ENCODE measurements around the gene SPPL2B. TPM values are rescaled to one million over a fixed set of nuclear protein-coding genes. Genes with fewer than 3 reads are reported as not detected.

The SPPL2B gene
- polyA plus RNA-seq, 1 donor = 45.2 TPM

- no peak for DNase-seq (ENCODE audit: low read depth)
Measured at GRCh38 chr19:2300533-2300932, 28.0 kb upstream of the SPPL2B start.

GRCh38 chr19:2302319-2303210 lies 25.9 kb upstream of the SPPL2B start:
- no peak for DNase-seq (ENCODE audit: low read depth)

- no peak for DNase-seq (ENCODE audit: low read depth)
Measured at GRCh38 chr19:2303211-2303798, 25.2 kb upstream of the SPPL2B start.

DNA sequence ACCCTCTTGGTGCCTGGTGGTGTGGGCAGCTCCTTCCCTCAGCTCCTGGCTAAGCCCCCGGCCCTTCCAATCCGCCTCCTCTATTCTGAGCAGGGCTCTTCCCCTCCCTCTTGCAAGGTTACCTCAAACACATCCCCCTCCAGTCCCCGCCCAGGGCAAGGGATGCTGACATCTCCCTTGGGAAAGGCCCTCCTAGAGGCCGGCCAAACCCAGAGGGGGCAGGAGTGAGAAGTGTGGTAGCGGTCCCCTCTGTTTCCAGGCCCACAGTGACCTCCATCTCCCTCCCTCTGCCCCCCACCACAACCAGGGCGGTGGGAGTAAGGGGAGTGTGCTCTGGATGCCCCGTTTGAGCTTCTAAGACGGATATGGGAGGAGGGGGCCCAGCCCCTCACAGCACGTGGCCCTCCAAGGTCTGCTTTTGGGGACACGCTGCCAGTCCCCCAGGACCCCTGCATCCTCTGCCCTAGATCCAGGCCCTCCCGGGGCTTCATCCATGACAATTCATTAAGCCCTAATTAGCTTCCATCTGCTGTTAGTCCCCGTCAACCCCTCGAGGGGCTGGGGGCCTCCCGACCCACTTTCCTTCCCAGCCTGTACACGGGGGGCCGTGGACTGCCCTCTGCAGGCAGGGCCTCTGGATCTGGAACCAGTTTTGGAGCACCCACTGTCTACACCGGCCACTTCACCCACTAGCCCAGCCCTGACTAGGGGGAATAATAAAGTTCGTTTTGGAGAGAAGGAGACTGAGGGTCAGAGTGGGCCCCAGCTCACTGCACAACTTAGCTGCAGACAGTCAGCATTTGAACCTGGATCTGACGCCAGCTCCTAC lies 22.8 kb upstream of the SPPL2B start:
- no peak for DNase-seq (ENCODE audit: low read depth)

- no peak for DNase-seq (ENCODE audit: low read depth)
Measured at GRCh38 chr19:2306281-2306806, 22.1 kb upstream of the SPPL2B start.

DNA sequence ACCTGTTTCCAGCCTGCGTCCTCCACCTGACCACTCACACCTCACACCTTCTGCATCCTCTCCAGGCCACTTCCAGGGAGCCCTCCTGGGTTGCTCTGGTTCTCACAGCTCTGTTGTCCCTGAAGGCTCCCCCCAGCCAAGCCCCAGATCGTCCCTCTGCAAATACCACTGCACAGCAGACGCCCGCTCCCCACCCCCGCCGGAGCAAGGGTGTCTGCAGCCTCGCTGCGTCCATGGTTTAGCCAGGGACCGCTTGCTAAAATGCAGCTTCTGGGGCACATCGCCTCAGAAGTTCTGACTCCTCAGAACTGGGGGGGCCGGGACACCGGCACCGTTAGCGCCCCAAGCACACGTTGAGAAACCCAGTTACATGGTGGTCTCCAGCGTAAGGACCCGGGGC lies 21.5 kb upstream of the SPPL2B start:
- no peak for DNase-seq (ENCODE audit: low read depth)

DNA sequence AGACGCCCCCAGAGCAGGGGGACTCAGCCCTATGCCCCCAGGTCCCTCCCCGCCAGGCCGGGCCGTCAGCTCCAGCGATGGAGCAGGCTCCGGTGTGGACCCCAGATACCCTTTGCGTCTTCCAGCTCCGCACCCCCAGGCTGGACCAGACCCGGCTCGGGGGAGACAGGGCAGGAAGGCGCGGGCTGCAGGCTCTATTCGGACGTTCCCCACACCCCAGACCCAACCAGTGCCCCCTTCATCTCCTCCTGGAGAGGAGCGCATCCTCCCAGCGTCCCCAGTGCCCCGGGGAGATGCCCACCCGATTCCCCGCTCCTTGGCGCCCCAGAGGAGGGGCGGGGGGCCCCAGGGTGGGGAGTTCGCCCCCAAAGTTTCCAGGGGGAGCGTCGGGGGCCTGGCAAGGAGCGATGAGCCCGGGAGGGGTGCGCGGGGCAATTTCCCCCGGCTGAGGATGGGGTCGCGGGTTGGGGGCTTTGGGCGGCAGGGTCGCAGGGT lies 20.9 kb upstream of the SPPL2B start:
- DNase-seq (ENCODE audit: low read depth) = no peak

GRCh38 chr19:2308114-2308556 lies 20.3 kb upstream of the SPPL2B start, which contains the start of gene LINGO3:
TSS of gene LINGO3 (minus strand) at chr19:2308154. CDS start at chr19:2291776, 16,378 bp downstream.
- no peak for DNase-seq (ENCODE audit: low read depth)

- no peak for DNase-seq (ENCODE audit: low read depth)
Measured at GRCh38 chr19:2309734-2310362, 18.6 kb upstream of the SPPL2B start.

GRCh38 chr19:2311093-2311492 lies 17.4 kb upstream of the SPPL2B start:
- DNase-seq (ENCODE audit: low read depth) = no peak

GRCh38 chr19:2312820-2313501 lies 15.5 kb upstream of the SPPL2B start:
- no peak for DNase-seq (ENCODE audit: low read depth)

DNA sequence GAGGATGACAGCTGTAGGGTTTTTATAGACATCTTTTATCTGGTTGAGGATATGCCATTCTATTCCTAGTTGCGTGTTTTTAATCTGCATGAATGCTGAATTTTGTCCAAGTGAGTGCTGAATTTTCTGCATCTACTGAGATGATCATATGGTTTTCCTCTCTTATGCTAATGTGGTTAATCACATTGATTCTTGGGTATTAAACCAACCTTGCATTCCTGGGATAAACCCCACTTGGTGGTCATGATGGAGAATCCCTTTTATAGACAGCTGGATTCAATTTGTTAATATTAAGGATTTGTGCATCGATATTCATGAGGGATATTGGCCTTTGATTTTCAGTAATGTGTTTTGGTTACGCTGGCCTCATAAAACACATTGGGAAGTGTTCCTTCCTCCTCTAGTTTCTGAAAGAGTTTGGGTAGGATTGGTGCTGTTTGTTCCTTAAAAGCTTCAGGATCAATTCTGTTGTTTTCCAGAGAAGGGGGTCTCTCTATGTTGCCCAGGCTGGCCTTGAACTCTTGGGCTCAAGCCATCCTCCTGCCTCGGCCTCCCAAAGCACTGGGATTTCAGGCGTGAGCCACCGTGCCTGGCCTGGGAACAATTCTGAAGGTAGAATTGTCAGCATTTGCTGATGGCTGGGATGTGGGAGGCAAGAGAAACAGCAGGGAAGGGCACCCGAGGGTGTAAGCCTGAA lies 13.2 kb upstream of the SPPL2B start:
- no peak for DNase-seq (ENCODE audit: low read depth)

DNA sequence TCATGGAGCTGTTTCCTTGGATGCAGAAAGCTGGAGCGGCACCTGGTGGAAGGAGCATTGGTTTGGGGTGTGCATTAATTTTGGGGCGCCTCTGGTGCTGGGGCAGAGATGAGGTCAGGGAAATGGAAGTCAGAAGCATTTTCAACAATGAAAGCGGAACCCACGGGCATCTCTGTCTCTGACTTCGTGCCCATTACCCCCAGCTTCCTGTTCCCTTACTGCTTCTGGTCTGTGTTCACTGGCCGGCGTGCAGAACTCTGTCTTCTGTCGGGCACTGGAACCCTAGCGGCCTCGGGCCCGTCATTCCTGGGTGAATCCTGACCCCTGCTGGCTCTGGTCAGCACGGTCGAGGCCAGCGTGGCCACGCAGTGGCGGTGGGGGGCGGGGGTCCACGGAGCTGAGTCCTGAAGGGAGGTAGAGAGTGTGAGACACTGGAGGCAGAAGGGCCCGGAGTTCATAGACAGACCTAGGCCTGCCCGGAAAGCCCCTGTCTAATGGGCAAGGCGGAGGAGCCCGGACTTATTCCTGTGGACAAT lies 12.6 kb upstream of the SPPL2B start:
- no peak for DNase-seq (ENCODE audit: low read depth)

DNA sequence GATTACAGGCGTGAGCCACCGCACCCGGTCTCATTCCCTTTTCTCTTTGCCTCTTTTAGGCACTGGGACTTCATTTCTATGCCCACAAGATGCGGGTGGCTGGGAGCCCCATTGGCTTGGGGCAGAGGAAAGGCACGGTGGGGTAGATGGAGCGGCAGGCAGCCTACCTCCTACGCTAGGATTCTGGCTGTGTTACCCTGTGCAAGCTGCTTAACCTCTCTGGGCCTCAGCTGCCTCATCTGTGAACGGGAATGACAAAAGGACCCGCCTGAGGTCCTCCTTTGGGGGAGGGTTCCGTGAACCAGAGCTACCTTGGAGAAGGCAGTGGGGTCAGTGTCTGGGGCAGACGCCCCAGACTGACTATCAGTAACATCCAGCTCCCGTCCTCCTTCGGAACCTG lies 11.2 kb upstream of the SPPL2B start:
- DNase-seq (ENCODE audit: low read depth) = no peak

DNA sequence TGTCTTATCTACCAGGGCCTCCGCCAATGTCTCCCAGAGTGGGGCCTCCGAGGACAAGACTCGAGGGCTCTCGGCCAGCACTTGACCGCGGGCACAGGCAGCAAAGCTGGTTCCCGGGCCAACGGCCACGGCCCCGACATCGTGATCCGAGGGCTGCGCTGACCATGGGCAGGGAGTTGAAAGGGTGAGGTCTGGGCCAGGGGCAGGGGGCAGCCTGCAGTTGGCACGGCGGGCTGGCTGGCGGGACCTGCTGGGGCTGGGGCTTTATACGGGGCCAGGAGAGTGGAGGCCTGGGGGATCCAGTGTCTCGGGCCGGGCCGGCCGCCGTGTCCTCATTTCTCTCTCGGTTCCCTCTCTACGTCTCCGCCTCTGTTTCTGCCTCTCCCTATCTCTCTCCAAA lies 10.7 kb upstream of the SPPL2B start:
- no peak for DNase-seq (ENCODE audit: low read depth)

DNA sequence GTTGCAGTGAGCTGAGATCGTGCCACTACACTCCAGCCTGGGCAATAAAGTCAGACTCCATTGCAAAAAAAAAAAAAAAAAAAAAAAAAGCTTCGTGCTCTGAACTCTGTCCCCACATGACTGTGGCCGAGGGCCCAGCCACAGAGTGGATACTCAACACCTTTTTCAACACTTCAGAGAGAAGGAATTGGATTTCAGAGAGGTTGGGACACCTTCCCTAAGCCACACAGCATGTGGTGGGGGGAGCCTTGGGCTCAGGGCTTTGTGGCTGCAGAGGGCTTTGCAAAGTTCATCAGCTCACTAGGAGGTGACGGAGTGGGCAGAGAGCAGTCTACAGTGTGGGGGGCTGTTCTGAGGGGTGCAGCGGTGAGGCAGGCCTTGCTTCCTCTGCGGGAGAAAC lies 9.6 kb upstream of the SPPL2B start:
- DNase-seq (ENCODE audit: low read depth) = no peak

- DNase-seq (ENCODE audit: low read depth) = no peak
Measured at GRCh38 chr19:2319551-2319950, 8.9 kb upstream of the SPPL2B start.

- DNase-seq (ENCODE audit: low read depth) = no peak
Measured at GRCh38 chr19:2320049-2320448, 8.4 kb upstream of the SPPL2B start.

GRCh38 chr19:2320939-2321338 lies 7.5 kb upstream of the SPPL2B start:
- DNase-seq (ENCODE audit: low read depth) = no peak

Measured in forelimb muscle (tissue), 1 donor.